Gastroesophageal sphincter (tissue), 4 donors: ENCODE results near the gene ARL5C. TPM values are rescaled to one million over a fixed set of nuclear protein-coding genes. Genes with fewer than 3 reads are reported as not detected.

ENCODE experiments used
- ATAC-seq: fragments of 150-250 bp; one replicate; pipeline ENCODE4 v1.9.1; 2016; ENCODE audit warnings: mild to moderate bottlenecking, moderate library complexity
- H3K27ac ChIP-seq, 4 donors: fragments of 200-600 bp; sonication (generic) in 3 of 4; 1 replicate in 3 of 4; 2 replicates in 1 of 4; pipeline ENCODE4 v1.5.1; 2016 to 2019
- H3K27me3 ChIP-seq: fragments of 200-600 bp; sonication (generic); one replicate; pipeline ENCODE4 v1.5.1; 2019
- H3K36me3 ChIP-seq, 2 donors: fragments of 200-600 bp; sonication (generic); one replicate each; pipeline ENCODE4 v1.5.1; 2019; ENCODE audit warnings: control low read depth in 1 of 2
- H3K4me1 ChIP-seq, 3 donors: fragments of 200-600 bp; sonication (generic); 1 replicate in 2 of 3; 2 replicates in 1 of 3; pipeline ENCODE4 v1.5.1; 2016 to 2019; ENCODE audit warnings: control low read depth in 2 of 3
- H3K4me3 ChIP-seq, 2 donors: fragments of 200-600 bp; sonication (generic); one replicate each; pipeline ENCODE4 v1.5.1; 2019; ENCODE audit warnings: mild to moderate bottlenecking in 1 of 2, moderate library complexity in 1 of 2
- H3K9me3 ChIP-seq, 3 donors: fragments of 200-600 bp; sonication (generic); one replicate each; pipeline ENCODE4 v1.5.1; 2017 to 2019; ENCODE audit warnings: control low read depth in 2 of 3
- EP300 ChIP-seq: sonication (generic); formaldehyde crosslinking; IDR thresholded peaks from one replicate; pipeline ENCODE4 v1.6.1; 2017; ENCODE audit warnings: antibody characterized with exemption, mild to moderate bottlenecking
- POLR2A ChIP-seq, 2 donors: fragments of 450-650 bp; IDR thresholded peaks; one replicate each; pipeline ENCODE4 v1.6.1; 2017; ENCODE audit warnings: antibody characterized with exemption in 2 of 2, mild to moderate bottlenecking in 2 of 2, moderate library complexity in 1 of 2
- POLR2AphosphoS5 ChIP-seq: sonication (generic); formaldehyde crosslinking; IDR thresholded peaks from one replicate; pipeline ENCODE4 v1.6.1; 2017; ENCODE audit warnings: antibody characterized with exemption
- WGBS, 2 donors: methylation state at CpG; one replicate each; pipeline ENCODE4 v1.1.5; 2018; ENCODE audit warnings: low coverage in 1 of 2; 5-methylcytosine and 5-hydroxymethylcytosine counted together
- total RNA-seq, 4 donors: library from RNA; depleted of rRNA; stranded (reverse); fragments of >200 nt; gene quantifications; one replicate each; pipeline ENCODE4 v1.1.0, GENCODE V29; 2016
- TF ChIP-seq, protein P1 (sequence below), 4 experiments: fragments of 200-600 bp in 2 of 4; fragments of 450-650 bp in 2 of 4; sonication (generic) in 1 of 4; IDR thresholded peaks; one replicate each; pipeline ENCODE4 v1.5.1; 2017 to 2019; ENCODE audit warnings: antibody characterized with exemption in 4 of 4, mild to moderate bottlenecking in 2 of 4, moderate library complexity in 2 of 4

Gene ARL5C
- total RNA-seq, 4 donors from 2014 or later, result not detected

DNA sequence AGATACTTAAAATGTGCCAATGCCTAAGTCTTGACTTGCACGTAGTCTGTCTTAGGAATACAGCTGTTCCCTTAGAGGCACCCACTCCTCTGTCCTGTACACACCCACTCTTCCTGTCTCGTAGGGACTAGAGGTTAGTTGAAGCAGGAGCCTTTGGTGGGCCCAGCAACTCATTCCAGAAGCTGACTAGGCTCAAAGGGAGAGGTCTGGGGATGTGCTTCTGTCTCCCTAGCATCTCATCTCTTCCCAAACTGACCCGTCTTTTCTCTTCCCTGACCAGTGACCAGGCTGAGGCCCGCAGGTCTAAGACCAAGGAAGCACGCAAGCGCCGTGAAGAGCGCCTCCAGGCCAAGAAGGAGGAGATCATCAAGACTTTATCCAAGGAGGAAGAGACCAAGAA, 38.3 kb upstream of the ARL5C start:
- Histone ChIP-seq H3K27me3 (no peaks in the 10 kb centered on the region), H3K9me3 (no peaks in the 10 kb centered on the region), H3K36me3 (peaks cover 0 to 43% of the 10 kb centered on the region in 2 donors), H3K4me1 (peaks cover 7 to 56% (median 20%) of the 10 kb centered on the region in 3 donors), H3K4me3 (no peak overlapping the region), H3K27ac (no peak overlapping the region)
- TF ChIP-seq POLR2A (IDR thresholded peaks at IDR 0.05), result no peak
- TF ChIP-seq, protein P1, sequence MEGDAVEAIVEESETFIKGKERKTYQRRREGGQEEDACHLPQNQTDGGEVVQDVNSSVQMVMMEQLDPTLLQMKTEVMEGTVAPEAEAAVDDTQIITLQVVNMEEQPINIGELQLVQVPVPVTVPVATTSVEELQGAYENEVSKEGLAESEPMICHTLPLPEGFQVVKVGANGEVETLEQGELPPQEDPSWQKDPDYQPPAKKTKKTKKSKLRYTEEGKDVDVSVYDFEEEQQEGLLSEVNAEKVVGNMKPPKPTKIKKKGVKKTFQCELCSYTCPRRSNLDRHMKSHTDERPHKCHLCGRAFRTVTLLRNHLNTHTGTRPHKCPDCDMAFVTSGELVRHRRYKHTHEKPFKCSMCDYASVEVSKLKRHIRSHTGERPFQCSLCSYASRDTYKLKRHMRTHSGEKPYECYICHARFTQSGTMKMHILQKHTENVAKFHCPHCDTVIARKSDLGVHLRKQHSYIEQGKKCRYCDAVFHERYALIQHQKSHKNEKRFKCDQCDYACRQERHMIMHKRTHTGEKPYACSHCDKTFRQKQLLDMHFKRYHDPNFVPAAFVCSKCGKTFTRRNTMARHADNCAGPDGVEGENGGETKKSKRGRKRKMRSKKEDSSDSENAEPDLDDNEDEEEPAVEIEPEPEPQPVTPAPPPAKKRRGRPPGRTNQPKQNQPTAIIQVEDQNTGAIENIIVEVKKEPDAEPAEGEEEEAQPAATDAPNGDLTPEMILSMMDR (IDR thresholded peaks at IDR 0.05), result no peak
- TF ChIP-seq POLR2AphosphoS5, result no peak
- TF ChIP-seq EP300, result no peak
- 32 to 69% methylated on average over 3 to 8 of the region's 8 CpGs for WGBS, 2 donors
- ATAC-seq, result no peak

DNA sequence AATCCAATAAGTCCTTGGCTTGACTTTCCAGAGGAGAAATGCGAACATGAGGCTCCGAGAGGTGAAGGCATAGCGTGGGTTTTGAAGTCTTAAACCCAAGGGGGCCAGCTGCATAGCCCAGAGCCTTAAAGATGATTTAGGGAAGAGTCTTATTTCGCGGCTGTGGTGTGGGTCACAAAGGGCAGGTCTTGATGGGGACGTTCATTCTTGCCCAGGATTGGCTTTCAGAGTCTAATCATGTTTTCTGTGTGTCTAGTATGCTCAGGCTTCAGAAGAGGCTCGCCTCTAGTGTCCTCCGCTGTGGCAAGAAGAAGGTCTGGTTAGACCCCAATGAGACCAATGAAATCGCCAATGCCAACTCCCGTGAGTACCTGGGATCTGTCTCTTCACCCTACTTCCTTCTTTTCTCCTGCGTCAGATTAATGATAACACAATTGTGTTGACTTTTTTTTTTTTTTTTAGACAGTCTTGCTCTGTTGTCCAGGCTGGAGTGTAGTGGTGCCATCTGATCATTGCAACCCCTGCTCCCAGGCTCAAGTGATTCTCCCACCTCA, 35.1 kb upstream of the ARL5C start:
- peak overlapping the region; percentile 89 to 96 (median 95) for H3K27ac ChIP-seq
- H3K36me3 ChIP-seq, result peaks cover 0 to 43% of the 10 kb centered on the region in 2 donors
- no peaks in the 10 kb centered on the region for H3K9me3 ChIP-seq
- H3K4me3 ChIP-seq, result peak overlapping the region; percentile 57 to 63
- H3K27me3 ChIP-seq, result no peaks in the 10 kb centered on the region
- ATAC-seq, result no peak
- TF ChIP-seq EP300 (no peak), POLR2A (IDR thresholded peaks at IDR 0.05) (no peak), POLR2AphosphoS5 (no peak)
- TF ChIP-seq, protein P1 (IDR thresholded peaks at IDR 0.05), result no peak
- 28 to 29% methylated on average over 11 of the region's 11 CpGs for WGBS, 2 donors
- H3K4me1 ChIP-seq, result peaks cover 7 to 63% (median 23%) of the 10 kb centered on the region in 3 donors

DNA sequence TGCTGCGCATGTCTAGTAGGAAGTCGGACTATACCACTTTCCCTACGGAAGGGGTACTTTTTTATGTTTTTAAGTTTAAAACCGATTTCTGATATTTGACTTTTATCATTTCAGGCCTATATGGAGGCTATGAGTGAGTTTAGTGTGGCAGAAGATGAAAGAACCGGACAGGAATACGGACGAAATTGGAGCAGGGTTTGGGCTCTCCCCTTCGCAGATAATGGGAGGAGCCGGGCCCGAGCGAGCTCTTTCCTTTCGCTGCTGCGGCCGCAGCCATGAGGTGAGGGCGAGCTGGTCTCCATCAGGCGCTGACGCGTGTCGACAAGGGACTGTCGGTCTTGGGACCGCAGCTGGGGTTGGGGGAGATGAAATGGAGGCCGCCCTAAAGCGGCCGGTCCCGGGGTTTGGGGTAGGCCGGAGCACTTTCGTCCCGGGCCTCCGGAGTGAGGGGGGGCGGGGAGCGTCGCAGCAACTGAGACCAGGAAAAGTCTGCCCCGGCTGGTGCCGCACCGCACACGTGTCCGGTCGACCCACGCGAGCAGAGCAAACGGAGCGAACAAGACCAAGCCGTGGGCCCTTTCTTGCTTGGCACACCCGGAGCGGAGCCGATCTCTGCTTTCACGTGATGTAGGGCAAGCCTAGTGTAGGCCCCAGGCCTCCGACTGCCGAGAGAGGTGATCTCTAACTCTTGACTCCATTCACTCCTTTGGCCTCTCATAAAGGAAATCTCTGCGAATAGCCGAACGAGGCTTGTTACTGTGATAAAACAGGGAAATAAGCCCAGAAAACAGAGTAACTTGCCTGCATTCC, 34.3 kb upstream of the ARL5C start, which contains the start of gene RPL19:
Gene RPL19 (plus strand): TSS at position 214 of the 810 bp plus-strand sequence. CDS start 62 bp downstream, at position 276.
- peak; percentile 54 to 73 for TF ChIP-seq POLR2A (IDR thresholded peaks at IDR 0.05)
- TF ChIP-seq POLR2AphosphoS5, result peak; percentile 56
- TF ChIP-seq, protein P1 (IDR thresholded peaks at IDR 0.05), result no peak
- no peak for TF ChIP-seq EP300
- no peaks in the 10 kb centered on the region for H3K27me3 ChIP-seq
- H3K27ac ChIP-seq, result peak within 1 kb of the TSS; percentile 89 to 96 (median 95)
- H3K4me3 ChIP-seq, result peak within 1 kb of the TSS; percentile 57 to 63
- WGBS, 2 donors, result 0% methylated on average over 15 to 16 of the region's 52 CpGs
- no peaks in the 10 kb centered on the region for H3K9me3 ChIP-seq
- peaks cover 7 to 70% (median 23%) of the 10 kb centered on the region in 3 donors for H3K4me1 ChIP-seq
- H3K36me3 ChIP-seq, result peaks cover 0 to 43% of the 10 kb centered on the region in 2 donors
- peak; percentile 77 for ATAC-seq

DNA sequence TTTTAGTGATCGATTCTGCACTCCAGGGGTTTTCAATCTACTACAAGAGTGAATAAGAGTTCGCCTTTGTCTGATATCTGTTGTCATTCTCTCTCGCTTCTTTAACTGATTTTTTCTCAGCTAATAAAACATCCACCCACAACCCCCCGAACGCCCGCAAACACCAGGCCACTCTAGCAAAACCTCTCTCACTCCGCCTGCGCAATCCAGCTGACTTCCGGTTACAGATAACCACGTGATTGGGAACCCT, 33.8 kb upstream of the ARL5C start:
- Histone ChIP-seq H3K36me3 (peaks cover 0 to 37% of the 10 kb centered on the region in 2 donors), H3K27ac (peak overlapping the region; percentile 89 to 96 (median 95)), H3K4me1 (peaks cover 7 to 75% (median 24%) of the 10 kb centered on the region in 3 donors), H3K27me3 (no peaks in the 10 kb centered on the region), H3K4me3 (peak overlapping the region; percentile 57 to 63), H3K9me3 (no peaks in the 10 kb centered on the region)
- WGBS, 2 donors, result 1 to 4% methylated on average over 9 to 10 of the region's 10 CpGs
- ATAC-seq, result peak; percentile 87
- peak; percentile 44 for TF ChIP-seq POLR2AphosphoS5
- TF ChIP-seq EP300, result no peak

DNA sequence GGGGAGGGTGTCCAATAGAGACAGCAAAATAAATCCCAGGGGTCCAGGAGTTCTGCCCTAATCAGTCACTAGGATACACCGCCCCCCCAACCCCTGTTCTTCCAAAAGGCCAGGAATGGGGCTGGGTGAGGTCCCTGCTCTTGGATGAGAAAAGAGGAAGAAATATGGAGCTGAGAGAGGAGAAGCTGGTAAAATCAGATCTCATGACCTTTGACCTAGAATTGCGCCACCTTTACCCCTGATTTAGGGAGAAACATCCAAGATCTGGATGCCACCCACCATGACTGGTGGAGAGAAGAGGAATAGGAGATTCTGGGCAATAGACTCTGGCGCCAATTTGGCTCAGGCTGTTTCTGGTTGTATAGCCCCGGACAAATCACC, 32.2 kb upstream of the ARL5C start:
- no peak for ATAC-seq
- no peaks in the 10 kb centered on the region for H3K27me3 ChIP-seq
- H3K27ac ChIP-seq, result peak overlapping the region; percentile 49 to 95 (median 92)
- H3K4me3 ChIP-seq, result peak overlapping the region in 1 of 2 donors; percentile 70
- H3K4me1 ChIP-seq, result peaks cover 7 to 86% (median 29%) of the 10 kb centered on the region in 3 donors
- peaks cover 0 to 35% of the 10 kb centered on the region in 2 donors for H3K36me3 ChIP-seq
- TF ChIP-seq, protein P1 (IDR thresholded peaks at IDR 0.05), result no peak
- TF ChIP-seq POLR2AphosphoS5 (no peak), POLR2A (IDR thresholded peaks at IDR 0.05) (no peak), EP300 (no peak)
- H3K9me3 ChIP-seq, result no peaks in the 10 kb centered on the region
- WGBS, 2 donors, result 57% methylated on average over 4 of the region's 4 CpGs; no CpG with 5 or more reads in 1 of the 2 donors
